ENCODE data around the gene CYB561A3. TPM values are rescaled to one million over a fixed set of nuclear protein-coding genes. Genes with fewer than 3 reads are reported as not detected.

Gene CYB561A3
- total RNA-seq, 3 donors from 2014 or later (not counting 1 experiment from before 2014, with no cell fraction given) = 24.6 to 33.5 (median 30.2) TPM

DNA sequence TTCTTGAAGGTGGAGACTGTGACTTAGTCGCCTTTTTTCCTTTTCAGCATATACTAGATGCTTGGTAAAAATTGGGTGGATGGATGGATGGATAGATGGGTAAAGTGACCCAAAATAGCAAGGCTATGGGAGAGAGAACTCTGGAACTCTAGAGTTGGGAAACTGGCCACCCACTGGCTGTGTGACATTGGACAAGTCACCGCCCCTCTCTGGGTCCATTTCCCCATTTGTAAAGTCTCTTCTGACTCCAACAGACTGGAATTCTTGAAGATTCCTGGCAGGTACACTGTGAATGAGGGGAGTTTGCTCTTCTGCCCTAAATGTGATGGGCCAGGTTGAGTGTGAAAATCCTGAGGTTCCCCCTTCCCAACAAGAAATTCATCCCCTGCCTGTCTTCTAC is 20.7 kb downstream of the CYB561A3 start:
- H3K4me1 ChIP-seq (ENCODE audit: control insufficient read depth, insufficient read depth, low read length) = peaks cover 8% of the 10 kb centered on the region
- H3K27me3 Mint-ChIP-seq (ENCODE audit: low read depth in 2 of 2) = no peaks in the 10 kb centered on the region
- WGBS (ENCODE audit: insufficient coverage) = 100% methylated on average over 1 of the region's 2 CpGs
- H3K27ac ChIP-seq (ENCODE audit: low read length) = no peak overlapping the region
- peaks cover 0 to 7% of the 10 kb centered on the region in 2 donors for H3K4me1 Mint-ChIP-seq
- H3K4me3 ChIP-seq (ENCODE audit: low read length) = no peak overlapping the region
- TF ChIP-seq, protein P1, sequence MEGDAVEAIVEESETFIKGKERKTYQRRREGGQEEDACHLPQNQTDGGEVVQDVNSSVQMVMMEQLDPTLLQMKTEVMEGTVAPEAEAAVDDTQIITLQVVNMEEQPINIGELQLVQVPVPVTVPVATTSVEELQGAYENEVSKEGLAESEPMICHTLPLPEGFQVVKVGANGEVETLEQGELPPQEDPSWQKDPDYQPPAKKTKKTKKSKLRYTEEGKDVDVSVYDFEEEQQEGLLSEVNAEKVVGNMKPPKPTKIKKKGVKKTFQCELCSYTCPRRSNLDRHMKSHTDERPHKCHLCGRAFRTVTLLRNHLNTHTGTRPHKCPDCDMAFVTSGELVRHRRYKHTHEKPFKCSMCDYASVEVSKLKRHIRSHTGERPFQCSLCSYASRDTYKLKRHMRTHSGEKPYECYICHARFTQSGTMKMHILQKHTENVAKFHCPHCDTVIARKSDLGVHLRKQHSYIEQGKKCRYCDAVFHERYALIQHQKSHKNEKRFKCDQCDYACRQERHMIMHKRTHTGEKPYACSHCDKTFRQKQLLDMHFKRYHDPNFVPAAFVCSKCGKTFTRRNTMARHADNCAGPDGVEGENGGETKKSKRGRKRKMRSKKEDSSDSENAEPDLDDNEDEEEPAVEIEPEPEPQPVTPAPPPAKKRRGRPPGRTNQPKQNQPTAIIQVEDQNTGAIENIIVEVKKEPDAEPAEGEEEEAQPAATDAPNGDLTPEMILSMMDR (IDR thresholded peaks at IDR 0.05) = no peak
- ATAC-seq (no peak), DNase-seq (no peak)
- H3K27ac Mint-ChIP-seq = no peak overlapping the region
- intact Hi-C loops (cut with micrococcal nuclease) = no loop called here
- no peak overlapping the region for H3K4me3 Mint-ChIP-seq
- H3K9me3 Mint-ChIP-seq = no peaks in the 10 kb centered on the region
- no peaks in the 10 kb centered on the region for H3K36me3 Mint-ChIP-seq
- H3K27me3 ChIP-seq (ENCODE audit: control insufficient read depth, insufficient read depth, low read length) = no peaks in the 10 kb centered on the region
- H3K9me3 ChIP-seq (ENCODE audit: control insufficient read depth, insufficient read depth, low read length) = no peaks in the 10 kb centered on the region
- peaks cover 3% of the 10 kb centered on the region for H3K36me3 ChIP-seq (ENCODE audit: control insufficient read depth, insufficient read depth, low read length)

- H3K4me1 ChIP-seq (ENCODE audit: control insufficient read depth, insufficient read depth, low read length) = peaks cover 10% of the 10 kb centered on the region
- H3K27ac Mint-ChIP-seq = no peak overlapping the region
- no peaks in the 10 kb centered on the region for H3K27me3 Mint-ChIP-seq (ENCODE audit: low read depth in 2 of 2)
- H3K9me3 ChIP-seq (ENCODE audit: control insufficient read depth, insufficient read depth, low read length) = no peaks in the 10 kb centered on the region
- no peak overlapping the region for H3K4me3 Mint-ChIP-seq
- intact Hi-C loops (cut with micrococcal nuclease) = loop anchor here (5.0 kb wide), 1 partner anchor 98 kb away; no protein-coding TSS in a partner anchor
- no peak for ATAC-seq
- no peak overlapping the region for H3K27ac ChIP-seq (ENCODE audit: low read length)
- no peaks in the 10 kb centered on the region for H3K9me3 Mint-ChIP-seq
- no peak for DNase-seq
- no peaks in the 10 kb centered on the region for H3K27me3 ChIP-seq (ENCODE audit: control insufficient read depth, insufficient read depth, low read length)
- TF ChIP-seq, protein P1 (IDR thresholded peaks at IDR 0.05) = no peak
- peaks cover 0 to 7% of the 10 kb centered on the region in 2 donors for H3K4me1 Mint-ChIP-seq
- 94% methylated on average over 4 of the region's 4 CpGs for WGBS (ENCODE audit: insufficient coverage)
- H3K4me3 ChIP-seq (ENCODE audit: low read length) = no peak overlapping the region
- peaks cover 3% of the 10 kb centered on the region for H3K36me3 ChIP-seq (ENCODE audit: control insufficient read depth, insufficient read depth, low read length)
- no peaks in the 10 kb centered on the region for H3K36me3 Mint-ChIP-seq
Measured at GRCh38 chr11:61339490-61339878, 22.2 kb downstream of the CYB561A3 start.

- DNase-seq (no peak), ATAC-seq (no peak)
- WGBS (ENCODE audit: insufficient coverage) = 93% methylated on average over 26 of the region's 26 CpGs
- Mint-ChIP-seq H3K27me3 (ENCODE audit: low read depth in 2 of 2) (no peaks in the 10 kb centered on the region), H3K27ac (no peak overlapping the region), H3K4me1 (peaks cover 0 to 10% of the 10 kb centered on the region in 2 donors), H3K36me3 (no peaks in the 10 kb centered on the region), H3K9me3 (no peaks in the 10 kb centered on the region), H3K4me3 (no peak overlapping the region)
- TF ChIP-seq, protein P1 (IDR thresholded peaks at IDR 0.05) = no peak
- H3K4me1 ChIP-seq (ENCODE audit: control insufficient read depth, insufficient read depth, low read length) = peaks cover 13% of the 10 kb centered on the region
- no peaks in the 10 kb centered on the region for H3K27me3 ChIP-seq (ENCODE audit: control insufficient read depth, insufficient read depth, low read length)
- intact Hi-C loops (cut with micrococcal nuclease) = loop anchor here (5.0 kb wide), 1 partner anchor 98 kb away; no protein-coding TSS in a partner anchor
- no peak overlapping the region for H3K4me3 ChIP-seq (ENCODE audit: low read length)
- H3K9me3 ChIP-seq (ENCODE audit: control insufficient read depth, insufficient read depth, low read length) = no peaks in the 10 kb centered on the region
- peaks cover 3% of the 10 kb centered on the region for H3K36me3 ChIP-seq (ENCODE audit: control insufficient read depth, insufficient read depth, low read length)
- no peak overlapping the region for H3K27ac ChIP-seq (ENCODE audit: low read length)
Measured at GRCh38 chr11:61338783-61339489, 22.7 kb downstream of the CYB561A3 start.
